Prostate gland (tissue), 2 donors: Measurements from ENCODE around the gene HNRNPL.
"Not testable (repeated sequence)": the region's sequence is repeated elsewhere in the genome, so short reads cannot be mapped to it uniquely, and the experiment has no call there.

Experiments
- CTCF ChIP-seq, 4 experiments: fragments of 200-600 bp in 2 of 4; fragments of 450-650 bp in 2 of 4; sonication (generic) in 2 of 4; IDR thresholded peaks; 1 replicate in 3 of 4; 2 replicates in 1 of 4; pipeline ENCODE4 v1.5.1; 2016 to 2019; ENCODE audit warnings: antibody characterized with exemption in 4 of 4, mild to moderate bottlenecking in 2 of 4, moderate library complexity in 2 of 4
- POLR2AphosphoS5 ChIP-seq: sonication (generic); formaldehyde crosslinking; IDR thresholded peaks from one replicate; pipeline ENCODE4 v1.6.1; 2017; ENCODE audit warnings: antibody characterized with exemption

- TF ChIP-seq POLR2AphosphoS5; CTCF (IDR thresholded peaks at IDR 0.05): not testable (repeated sequence)
Measured at GRCh38 chr19:38825936-38826335, 23.9 kb downstream of the HNRNPL start.
